ENCODE data around the gene GAB3.

The GAB3 gene
- 43.1 to 232 (median 112) reads per million in 4 experiments for total RNA-seq

DNA sequence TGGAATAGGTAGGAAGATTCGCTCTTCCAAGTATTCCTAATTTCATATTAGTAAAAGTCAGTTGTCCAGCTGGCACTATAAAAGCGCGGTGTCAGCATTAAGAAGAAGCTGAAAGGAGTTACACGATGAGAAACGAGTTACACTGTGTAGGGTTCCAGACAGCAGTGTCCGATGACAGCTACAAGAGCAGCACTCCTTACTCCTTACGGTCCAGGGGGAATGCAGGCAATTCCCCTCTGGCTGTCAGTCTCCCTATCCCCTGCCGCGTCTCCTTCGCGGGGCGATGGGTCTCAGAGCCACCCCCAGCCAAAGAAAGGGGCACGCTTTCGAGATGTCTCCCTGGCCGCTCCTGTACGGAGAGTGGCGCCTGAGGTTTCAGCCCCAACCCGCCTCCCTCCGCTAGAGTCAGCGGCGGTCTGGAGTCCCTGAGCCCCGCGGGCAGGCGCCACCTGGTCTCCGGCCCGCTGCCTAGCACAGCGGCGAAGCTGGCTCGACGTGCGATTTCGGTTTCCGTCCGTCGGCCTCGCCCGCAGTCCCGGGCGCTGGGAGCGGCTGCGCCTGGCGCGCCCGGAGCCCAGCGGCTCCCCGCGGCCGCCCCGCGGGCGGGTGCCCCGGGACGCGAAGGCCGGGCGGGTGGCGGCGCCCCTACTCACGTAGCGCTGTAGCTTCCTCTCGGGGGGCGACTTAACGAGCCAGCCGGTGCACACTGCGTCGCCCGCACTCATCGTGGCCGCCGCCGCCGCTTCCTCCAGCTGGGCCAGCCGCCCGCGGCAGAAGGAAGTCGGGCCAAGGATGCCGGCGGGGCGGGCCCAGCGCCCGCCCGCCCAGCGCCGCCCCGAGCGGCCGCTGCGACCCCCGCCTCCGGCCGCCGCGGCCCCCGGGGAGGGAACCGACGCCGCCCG lies at the start of gene GAB3:
TSS of gene GAB3 (minus strand) at position 777 of the 902 bp plus-strand sequence. CDS start at position 725, 52 bp downstream.
- peak; percentile 17 for DNase-seq

- DNase-seq, result no peak
Measured at GRCh38 chrX:154799556-154800348, 48.9 kb upstream of the GAB3 start.

GRCh38 chrX:154797006-154797405 lies 46.1 kb upstream of the GAB3 start:
- no peak for DNase-seq

- no peak for DNase-seq
Measured at GRCh38 chrX:154795016-154795415, 44.1 kb upstream of the GAB3 start.

GRCh38 chrX:154793084-154793795 lies 42.4 kb upstream of the GAB3 start:
- no peak for DNase-seq

DNA sequence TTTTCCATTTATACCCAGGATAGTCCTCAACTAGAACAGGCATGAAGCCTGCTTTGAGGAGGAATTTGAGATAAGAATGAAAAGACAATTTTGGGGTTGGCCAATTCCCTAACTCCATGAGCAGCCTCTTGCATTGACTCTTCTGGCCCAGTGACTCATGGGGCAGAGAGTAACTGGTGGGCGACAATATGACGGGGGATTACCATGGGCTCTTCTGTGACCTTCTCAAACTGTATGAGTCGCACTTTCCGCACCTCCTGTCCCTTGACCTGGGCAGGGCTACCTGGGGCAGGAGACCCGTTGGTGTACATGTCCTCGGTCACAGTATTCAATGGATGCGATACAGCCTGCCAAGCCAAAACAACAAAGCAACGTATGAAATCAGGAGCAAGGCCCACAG lies 41.1 kb upstream of the GAB3 start:
- no peak for DNase-seq

DNA sequence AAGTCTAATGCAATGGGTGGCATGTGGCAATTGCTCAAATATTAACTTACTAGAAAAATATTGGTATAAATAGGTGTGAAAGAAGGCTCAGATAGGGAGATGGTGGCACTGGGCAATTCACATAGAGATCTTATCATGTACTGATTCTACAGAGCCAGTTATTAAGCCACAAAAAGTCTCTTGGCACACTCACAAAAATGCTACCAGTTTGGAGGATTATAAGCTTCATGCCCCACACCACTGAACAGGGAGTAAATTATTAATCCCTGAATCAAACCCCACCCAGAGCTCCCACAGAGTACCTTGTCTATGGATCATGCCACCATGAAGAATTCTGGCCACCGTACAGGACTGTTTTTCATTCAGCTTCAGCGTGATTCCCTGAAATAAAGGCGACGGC lies 40.6 kb upstream of the GAB3 start:
- DNase-seq, result no peak

DNA sequence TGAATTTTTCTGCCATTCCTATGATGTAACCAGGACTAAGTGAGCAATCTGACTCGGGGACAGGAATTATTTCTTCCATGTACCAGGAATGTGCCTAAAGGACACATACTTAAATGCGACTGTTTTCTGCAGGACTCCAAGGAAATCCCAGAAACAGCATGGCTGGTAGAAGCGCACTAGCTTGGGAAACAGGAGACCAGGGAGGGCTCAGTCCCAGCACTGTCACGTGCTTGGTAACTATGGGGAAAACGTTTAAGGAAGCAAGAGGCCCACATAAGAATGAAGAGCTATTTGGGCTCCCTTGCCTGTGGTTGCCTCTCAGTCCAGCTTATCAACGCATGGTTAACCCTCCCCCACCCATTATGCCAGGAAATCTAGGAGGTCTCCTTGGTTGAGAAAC lies 34.8 kb upstream of the GAB3 start:
- no peak for DNase-seq

DNA sequence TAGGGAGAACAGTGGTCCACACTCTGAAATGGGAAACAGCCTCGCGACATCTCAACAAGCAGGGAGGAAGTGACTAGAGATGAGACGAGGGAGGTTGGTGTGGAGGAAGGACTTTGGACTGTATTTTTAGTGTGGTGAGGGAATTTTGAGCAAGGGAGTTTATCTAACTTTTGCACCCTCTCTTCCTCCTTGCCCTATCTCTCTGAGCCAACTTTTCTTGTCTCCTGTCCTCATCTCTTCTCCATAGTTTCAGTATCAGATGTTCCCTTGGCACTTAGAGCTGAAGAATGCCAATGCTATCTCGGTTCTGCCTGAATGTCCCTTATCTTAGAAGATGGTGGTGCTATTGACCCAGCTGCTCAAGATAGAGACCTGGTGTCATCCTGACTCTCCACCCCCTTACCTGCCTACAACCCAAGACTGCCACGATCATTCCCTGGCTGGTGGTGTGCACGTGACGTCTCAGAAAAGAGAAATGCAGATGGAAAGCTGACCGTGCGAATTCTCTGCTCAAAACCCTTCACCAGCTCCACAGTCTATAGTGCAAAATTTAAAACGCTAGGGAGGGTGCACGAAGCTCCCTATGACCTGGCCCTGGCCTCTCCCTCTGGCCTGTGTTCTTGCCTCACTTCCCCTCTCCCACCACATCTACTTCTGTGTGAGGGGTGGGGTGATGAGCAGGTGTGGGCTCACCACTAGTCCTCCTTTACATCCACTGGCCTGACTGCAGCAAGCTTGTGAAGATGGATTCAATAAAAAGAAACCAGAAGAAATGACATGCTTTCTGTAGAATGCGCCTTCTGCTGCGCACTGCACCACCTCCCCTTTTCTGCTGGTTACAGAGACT lies 33.5 kb upstream of the GAB3 start:
- DNase-seq, result no peak

DNA sequence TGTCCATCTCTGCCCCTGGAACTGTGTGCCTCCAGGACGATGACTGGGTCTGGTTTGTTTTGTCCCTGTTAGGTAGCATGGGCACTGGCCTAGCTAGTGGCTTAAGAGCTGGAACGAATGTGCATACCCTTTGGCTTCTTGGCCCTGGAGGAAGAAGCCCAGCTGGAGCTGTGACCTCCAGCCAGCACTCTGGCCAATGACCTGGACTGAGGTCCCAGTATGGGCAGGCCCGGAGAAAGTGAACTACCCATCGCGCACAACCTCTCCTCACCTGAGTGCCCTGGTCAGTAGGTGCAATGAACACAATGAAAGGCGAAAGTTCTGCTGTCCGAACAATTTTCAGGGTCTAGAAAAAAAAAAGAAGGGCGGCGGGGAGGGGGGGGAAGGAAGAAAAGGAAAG lies 30.1 kb upstream of the GAB3 start:
- no peak for DNase-seq

- DNase-seq, result no peak
Measured at GRCh38 chrX:154779261-154779660, 28.4 kb upstream of the GAB3 start.

DNA sequence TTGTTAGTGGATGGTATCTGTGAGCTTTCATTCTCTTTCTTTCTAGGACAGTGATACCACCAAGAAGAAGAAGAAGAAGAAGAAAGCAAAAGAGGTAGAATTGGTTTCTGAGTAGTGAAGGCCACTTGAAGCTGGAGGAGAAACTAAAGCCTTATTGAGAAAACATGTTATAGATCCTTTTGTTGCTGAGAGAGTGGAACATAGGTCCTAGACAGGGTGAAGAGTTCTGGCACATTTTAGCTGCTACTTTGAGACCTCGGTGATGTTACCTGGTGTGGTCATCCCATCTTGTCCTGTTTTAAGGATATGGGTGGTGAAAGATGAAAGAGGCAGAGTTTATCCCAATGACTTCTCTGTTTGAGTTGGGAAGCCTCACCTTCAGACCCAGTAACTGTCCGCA lies 25.9 kb upstream of the GAB3 start:
- DNase-seq, result no peak

DNA sequence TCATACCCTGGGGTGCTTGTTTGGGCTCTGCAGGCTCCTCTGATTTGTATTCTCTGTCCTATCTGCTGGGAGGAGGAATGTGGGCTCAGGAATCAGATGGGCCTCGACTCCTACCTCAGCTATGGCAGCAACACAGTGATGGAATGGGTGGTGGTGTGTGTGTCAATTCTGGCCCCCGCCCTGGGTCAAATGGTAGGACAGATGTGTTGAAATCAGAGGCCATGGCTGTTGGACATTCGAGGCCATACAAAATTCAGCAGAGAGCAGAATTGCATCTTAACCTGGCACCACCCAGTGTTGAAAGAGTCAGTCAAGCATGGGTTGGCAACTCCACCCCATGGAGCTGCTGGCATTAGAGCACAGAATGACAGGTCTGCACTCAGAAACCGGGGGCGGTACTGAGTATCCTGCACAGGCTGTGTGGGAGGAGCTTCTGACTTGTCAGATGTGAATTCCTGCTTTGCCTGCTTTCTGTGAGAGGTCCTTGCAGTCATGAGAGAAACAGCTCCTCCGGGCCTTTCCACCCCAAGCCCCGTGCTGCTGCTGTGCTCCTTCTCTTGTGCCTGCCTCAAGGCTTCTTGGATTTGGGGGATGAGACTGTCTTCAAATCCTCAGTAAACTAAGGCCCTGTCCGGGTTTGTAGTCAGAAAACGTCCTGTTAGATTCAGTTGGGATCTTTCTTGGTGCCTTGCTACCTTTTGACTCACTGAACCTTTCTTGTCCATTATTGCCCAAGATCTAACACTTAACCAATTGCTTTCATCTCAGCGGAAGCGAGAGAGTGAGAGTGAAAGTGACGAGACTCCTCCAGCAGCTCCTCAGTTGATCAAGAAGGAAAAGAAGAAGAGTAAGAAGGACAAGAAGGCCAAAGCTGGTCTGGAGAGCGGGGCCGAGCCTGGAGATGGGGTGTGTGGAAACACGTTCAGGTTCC lies 24.8 kb upstream of the GAB3 start:
- DNase-seq, result no peak

DNA sequence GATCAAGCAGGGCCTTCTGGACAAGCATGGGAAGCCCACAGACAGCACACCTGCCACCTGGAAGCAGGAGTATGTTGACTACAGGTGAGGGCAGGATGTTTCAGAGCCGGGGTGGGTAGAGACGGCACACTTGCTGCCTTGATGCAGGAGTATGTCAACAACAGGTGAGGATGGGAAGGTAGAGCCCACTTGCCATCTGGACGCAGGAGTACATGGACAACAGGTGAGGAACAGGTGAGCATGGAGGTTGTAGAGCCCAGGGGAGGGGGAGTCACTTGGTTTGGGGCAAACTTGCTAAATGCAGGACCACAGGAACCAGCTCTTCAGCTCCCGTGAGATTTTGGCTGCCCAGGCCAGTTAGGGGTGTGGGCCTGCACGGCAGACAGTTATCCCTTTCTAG lies 23.7 kb upstream of the GAB3 start:
- DNase-seq, result no peak

GRCh38 chrX:154762537-154763296 lies 11.8 kb upstream of the GAB3 start, which contains the start of gene DKC1:
TSS of gene DKC1 (plus strand) at chrX:154762864. CDS start at chrX:154762966, 102 bp downstream.
- peak; percentile 86 for DNase-seq

DNA sequence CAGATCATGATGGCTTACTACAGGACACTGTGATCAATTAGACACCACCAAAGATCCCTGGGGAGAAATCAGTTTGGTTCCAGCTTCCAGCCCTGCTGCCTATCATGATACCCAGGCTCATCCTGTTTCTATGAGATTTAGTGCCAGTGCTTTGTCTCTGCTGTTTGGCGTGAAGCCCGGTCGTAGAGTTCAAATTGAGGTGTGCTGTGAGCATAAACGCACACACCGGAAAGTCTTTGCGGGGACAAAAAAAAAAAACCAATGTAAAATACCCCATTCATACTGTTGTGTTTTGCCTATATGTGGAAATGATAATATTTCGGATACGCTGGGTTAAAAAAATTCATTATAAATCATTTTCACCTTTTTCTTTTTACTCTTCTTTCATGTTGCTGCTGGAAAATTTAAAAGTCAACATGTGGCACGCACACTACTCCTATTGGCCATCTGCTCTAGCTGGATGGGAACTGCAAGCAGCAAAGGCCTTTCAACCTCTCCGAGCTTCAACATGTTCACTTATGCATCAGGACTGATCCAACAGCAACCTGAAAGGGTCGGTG lies 11.2 kb upstream of the GAB3 start:
- DNase-seq, result no peak

GRCh38 chrX:154758696-154759095 lies 7.8 kb upstream of the GAB3 start:
- DNase-seq, result no peak

- no peak for DNase-seq
Measured at GRCh38 chrX:154751669-154752271, 893 bp upstream of the GAB3 start.

GRCh38 chrX:154751203-154751668 lies 359 bp upstream of the GAB3 start:
- DNase-seq, result no peak
